Esophagus muscularis mucosa (tissue), 2 donors: ENCODE data around the gene PRKACB.

Experiments used
- POLR2A ChIP-seq: fragments of 450-650 bp; IDR thresholded peaks from one replicate; pipeline ENCODE4 v1.6.1; 2017; ENCODE audit warnings: antibody characterized with exemption, moderate library complexity, mild to moderate bottlenecking, low read depth
- POLR2AphosphoS5 ChIP-seq, 2 donors: sonication (generic); formaldehyde crosslinking; IDR thresholded peaks; one replicate each; pipeline ENCODE4 v1.6.1; 2017; ENCODE audit warnings: antibody characterized with exemption in 2 of 2

DNA sequence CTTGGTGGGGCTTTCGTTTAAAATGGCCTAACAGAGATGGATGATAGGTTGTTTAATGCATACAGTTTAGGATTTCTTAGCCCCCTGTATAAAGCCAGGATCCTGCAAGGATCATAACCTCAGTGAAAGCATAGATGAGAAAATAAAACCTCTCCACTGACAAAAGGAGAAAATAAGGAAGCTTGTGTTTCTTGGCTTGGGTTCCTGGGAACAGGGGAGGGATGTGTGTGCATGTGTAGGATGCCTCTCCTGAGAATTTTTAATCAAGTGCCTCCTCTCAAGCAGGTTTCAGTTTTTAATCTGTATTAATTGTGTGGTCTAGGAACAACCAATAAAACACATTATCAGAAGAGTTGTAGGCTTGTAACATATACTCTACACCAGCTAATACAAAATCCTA, 26.1 kb downstream of the PRKACB start:
- TF ChIP-seq POLR2AphosphoS5 (IDR thresholded peaks at IDR 0.05), result no peak
- no peak for TF ChIP-seq POLR2A
